GM23338 (cell line): ENCODE measurements around the gene BRCA1. TPM values are rescaled to one million over a fixed set of nuclear protein-coding genes. Genes with fewer than 3 reads are reported as not detected.

ENCODE experiments used
- ATAC-seq: fragments of 200-7000 bp; cut with Tn5 transposase; 3 replicates; pipeline ENCODE4 v1.9.1; 2020
- DNase-seq: peaks from one replicate; pipeline ENCODE4 v3.0.0-alpha.2; 2015; ENCODE audit warnings: low spot score
- H2AFZ ChIP-seq: fragments of 200-600 bp; sonication (generic); 2 replicates; pipeline ENCODE4 v1.8.0; 2016; ENCODE audit warnings: antibody characterized with exemption, mild to moderate bottlenecking, moderate library complexity
- H3F3A ChIP-seq: fragments of 200-600 bp; sonication (generic); replicated peaks from 2 replicates; pipeline ENCODE4 v1.8.0; 2017; ENCODE audit warnings: antibody characterized with exemption, mixed run types, low read depth
- H3K27ac ChIP-seq: fragments of 200-600 bp; sonication (generic); 2 replicates; pipeline ENCODE4 v1.6.1; 2016; ENCODE audit warnings: low read depth
- H3K27me3 ChIP-seq: fragments of 200-600 bp; sonication (generic); 2 replicates; pipeline ENCODE4 v1.8.0; 2016; ENCODE audit warnings: mild to moderate bottlenecking, mixed run types, moderate library complexity; ENCODE audit not compliant: insufficient read depth
- H3K36me3 ChIP-seq: fragments of 200-600 bp; sonication (generic); 2 replicates; pipeline ENCODE4 v1.8.0; 2016; ENCODE audit warnings: mild to moderate bottlenecking; ENCODE audit not compliant: insufficient read depth
- H3K4me1 ChIP-seq: fragments of 200-600 bp; sonication (generic); 2 replicates; pipeline ENCODE4 v1.8.0; 2016; ENCODE audit warnings: mild to moderate bottlenecking, moderate library complexity; ENCODE audit not compliant: insufficient read depth
- H3K4me2 ChIP-seq: fragments of 200-600 bp; sonication (generic); 2 replicates; pipeline ENCODE4 v1.7.1; 2017; ENCODE audit warnings: mixed run types
- H3K4me3 ChIP-seq: fragments of 200-600 bp; sonication (generic); 2 replicates; pipeline ENCODE4 v1.6.1; 2016; ENCODE audit warnings: mixed run types
- H3K79me2 ChIP-seq: fragments of 200-600 bp; sonication (generic); replicated peaks from 2 replicates; pipeline ENCODE4 v1.8.0; 2017; ENCODE audit warnings: mild to moderate bottlenecking; ENCODE audit not compliant: insufficient read depth
- H3K9me2 ChIP-seq: fragments of 200-600 bp; sonication (generic); 2 replicates; pipeline ENCODE4 v1.8.0; 2017; ENCODE audit not compliant: insufficient read depth
- H4K20me1 ChIP-seq: fragments of 200-600 bp; sonication (generic); replicated peaks from 2 replicates; pipeline ENCODE4 v1.8.0; 2017; ENCODE audit warnings: mild to moderate bottlenecking; ENCODE audit not compliant: insufficient read depth
- H3K27ac Mint-ChIP-seq: 2 replicates; pipeline ENCODE4 v1.8.0; 2020; ENCODE audit warnings: inconsistent platforms, mild to moderate bottlenecking, moderate library complexity, mixed read lengths
- H3K27me3 Mint-ChIP-seq: 3 replicates; pipeline ENCODE4 v1.8.0; 2022; ENCODE audit warnings: low read depth, mild to moderate bottlenecking, moderate library complexity, mixed read lengths, inconsistent platforms; ENCODE audit not compliant: insufficient read depth, poor library complexity
- H3K36me3 Mint-ChIP-seq: 3 replicates; pipeline ENCODE4 v1.8.0; 2021; ENCODE audit warnings: low read depth, mild to moderate bottlenecking, inconsistent platforms, moderate library complexity, mixed read lengths
- H3K4me1 Mint-ChIP-seq: 3 replicates; pipeline ENCODE4 v1.8.0; 2020; ENCODE audit warnings: mild to moderate bottlenecking, inconsistent platforms, mixed read lengths
- H3K4me3 Mint-ChIP-seq: 3 replicates; pipeline ENCODE4 v1.8.0; 2021; ENCODE audit warnings: moderate library complexity, mild to moderate bottlenecking, inconsistent platforms, mixed read lengths
- H3K9me3 Mint-ChIP-seq: 3 replicates; pipeline ENCODE4 v1.8.0; 2020; ENCODE audit warnings: moderate library complexity, mild to moderate bottlenecking, inconsistent platforms, mixed read lengths
- CREB1 ChIP-seq: fragments of 250-450 bp; sonication (Bioruptor Pico); IDR thresholded peaks from 2 replicates; pipeline ENCODE4 v1.5.0; 2020; ENCODE audit warnings: low read depth, mild to moderate bottlenecking, moderate library complexity
- CTCF ChIP-seq, 2 experiments: fragments of 200-600 bp in 1 of 2; sonication (generic) in 1 of 2; conservative IDR thresholded peaks; 2 replicates each; pipeline versions ENCODE4 v1.5.1 to v1.6.1; 2016 to 2017; ENCODE audit warnings: antibody characterized with exemption in 2 of 2, low read depth in 2 of 2, mild to moderate bottlenecking in 2 of 2, moderate library complexity in 1 of 2
- ETS1 ChIP-seq: IDR thresholded peaks from 2 replicates; pipeline ENCODE4 v1.6.1; 2016; ENCODE audit warnings: antibody characterized with exemption
- EZH2 ChIP-seq: fragments of 200-600 bp; sonication (generic); IDR thresholded peaks from one replicate; pipeline ENCODE4 v1.8.0; 2017; ENCODE audit warnings: antibody characterized with exemption, mild to moderate bottlenecking, low read depth; ENCODE audit not compliant: unreplicated experiment
- EZH2phosphoT487 ChIP-seq: fragments of 200-600 bp; sonication (generic); IDR thresholded peaks from one replicate; pipeline ENCODE4 v1.8.1; 2018; ENCODE audit warnings: antibody characterized with exemption; ENCODE audit not compliant: unreplicated experiment
- JUNB ChIP-seq: IDR thresholded peaks from one replicate; pipeline ENCODE4 v1.6.1; 2016; ENCODE audit warnings: antibody characterized with exemption; ENCODE audit not compliant: unreplicated experiment
- NANOG ChIP-seq: IDR thresholded peaks from 2 replicates; pipeline ENCODE4 v1.6.1; 2016; ENCODE audit warnings: antibody characterized with exemption, borderline replicate concordance
- POLR2AphosphoS5 ChIP-seq: IDR thresholded peaks from 2 replicates; pipeline ENCODE4 v1.6.1; 2016; ENCODE audit warnings: antibody characterized with exemption, low read depth
- REST ChIP-seq: IDR thresholded peaks from one replicate; pipeline ENCODE4 v1.6.1; 2018; ENCODE audit warnings: antibody characterized with exemption; ENCODE audit not compliant: unreplicated experiment
- STAT1 ChIP-seq: IDR thresholded peaks from one replicate; pipeline ENCODE4 v1.6.1; 2016; ENCODE audit warnings: antibody characterized with exemption; ENCODE audit not compliant: unreplicated experiment
- ZNF114 ChIP-seq: fragments of 250-450 bp; sonication (Bioruptor Pico); IDR thresholded peaks from 2 replicates; pipeline ENCODE4 v1.5.0; 2020; ENCODE audit warnings: mild to moderate bottlenecking, moderate library complexity
- ZNF331 ChIP-seq: fragments of 250-450 bp; sonication (Bioruptor Pico); IDR thresholded peaks from 2 replicates; pipeline ENCODE4 v1.5.0; 2020; ENCODE audit warnings: low read depth, mild to moderate bottlenecking, moderate library complexity
- ZNF462 ChIP-seq: fragments of 250-450 bp; sonication (Bioruptor Pico); IDR thresholded peaks from 2 replicates; pipeline ENCODE4 v1.5.0; 2020; ENCODE audit warnings: mild to moderate bottlenecking, moderate library complexity
- polyA plus RNA-seq: library from polyadenylated mRNA; unstranded; fragments of >200 nt; fragmentation: Nextera tagmentation; extraction: Ambion mirVana; gene quantifications from 2 replicates; pipeline ENCODE4 v1.2.1, GENCODE V29; 2016
- total RNA-seq: library from RNA; depleted of rRNA; stranded (reverse); fragments of >200 nt; shearing (Covaris generic); gene quantifications from 2 replicates; pipeline ENCODE4 v1.2.3, GENCODE V29; 2014

BRCA1 gene
- total and polyA plus RNA-seq, 2 experiments from 2014 or later: 43.2 to 45.9 TPM

GRCh38 chr17:43129671-43130010 is 4.5 kb upstream of the BRCA1 start:
- no peaks in the 10 kb centered on the region for H3K4me1 ChIP-seq
- DNase-seq (no peak), ATAC-seq (no peak)
- H3K79me2 ChIP-seq: peaks cover 26% of the 10 kb centered on the region
- no peak for TF ChIP-seq ZNF114 (CRISPR knock-in tag)
- TF ChIP-seq EZH2phosphoT487: no peak
- no peak for TF ChIP-seq ETS1
- TF ChIP-seq ZNF331: no peak
- TF ChIP-seq STAT1: no peak
- no peak for TF ChIP-seq ZNF462 (CRISPR knock-in tag)
- TF ChIP-seq CTCF (conservative IDR thresholded peaks at IDR 0.05; ENCODE audit: low read depth in 2 of 2): no peak
- no peak for TF ChIP-seq EZH2
- TF ChIP-seq REST: no peak
- TF ChIP-seq CREB1 (CRISPR knock-in tag): no peak
- TF ChIP-seq POLR2AphosphoS5: no peak
- no peak for TF ChIP-seq JUNB
- TF ChIP-seq NANOG: no peak
- H2AFZ ChIP-seq: no peak overlapping the region
- H4K20me1 ChIP-seq: no peaks in the 10 kb centered on the region; the same call in 1 of the 2 replicates
- H3K27me3 ChIP-seq: no peaks in the 10 kb centered on the region
- Mint-ChIP-seq H3K36me3 (peaks cover 56% of the 10 kb centered on the region), H3K4me1 (peaks cover 5% of the 10 kb centered on the region; the same call in 2 of the 3 replicates), H3K27me3 (peaks cover 19% of the 10 kb centered on the region), H3K4me3 (no peak overlapping the region), H3K9me3 (peaks cover 10% of the 10 kb centered on the region), H3K27ac (no peak overlapping the region)
- no peak overlapping the region for H3K4me2 ChIP-seq
- H3K9me2 ChIP-seq: no peaks in the 10 kb centered on the region
- H3F3A ChIP-seq: 0 out of 2 replicates have a peak, but pooled peaks cover 5% of the 10 kb centered on the region
- no peak overlapping the region for H3K4me3 ChIP-seq
- H3K27ac ChIP-seq: no peak overlapping the region
- H3K36me3 ChIP-seq: peaks cover 4% of the 10 kb centered on the region; the same call in 1 of the 2 replicates
